Tibial artery (tissue), 4 donors: Measurements from ENCODE around the gene MMEL1.

Experiments
- DNase-seq, 2 donors: peaks; one replicate each; pipeline ENCODE4 v3.0.0-alpha.2; 2019
- H3K27ac ChIP-seq, 2 donors: fragments of 200-600 bp; sonication (generic) in 1 of 2; 1 replicate in 1 of 2; 2 replicates in 1 of 2; pipeline ENCODE4 v1.5.1; 2018 to 2019; ENCODE audit warnings: mild to moderate bottlenecking in 1 of 2
- H3K27me3 ChIP-seq, 2 donors: fragments of 200-600 bp; sonication (generic) in 1 of 2; one replicate each; pipeline versions ENCODE4 v1.5.1 to v1.6.0; 2016 to 2019
- H3K36me3 ChIP-seq, 3 donors: fragments of 200-600 bp; sonication (generic) in 2 of 3; one replicate each; pipeline ENCODE4 v1.5.1; 2016 to 2019; ENCODE audit warnings: mild to moderate bottlenecking in 2 of 3
- H3K4me1 ChIP-seq, 4 donors: fragments of 200-600 bp; sonication (generic) in 2 of 4; 1 replicate in 3 of 4; 2 replicates in 1 of 4; pipeline ENCODE4 v1.5.1; 2016 to 2019
- H3K4me3 ChIP-seq, 2 donors: fragments of 200-600 bp; sonication (generic) in 1 of 2; 1 replicate in 1 of 2; 2 replicates in 1 of 2; pipeline ENCODE4 v1.5.1; 2018 to 2019; ENCODE audit warnings: mild to moderate bottlenecking in 2 of 2
- H3K9me3 ChIP-seq, 3 donors: fragments of 200-600 bp; sonication (generic) in 1 of 3; one replicate each; pipeline ENCODE4 v1.5.1; 2016 to 2019
- intact Hi-C: fragments of 100-400 bp; cut with DNase I; formaldehyde crosslinking; loops from one replicate; pipeline ENCODE4 v1.15.0; 2023; ENCODE audit warnings: low total_unique reads
- TF ChIP-seq, protein P1 (sequence below), 2 experiments: fragments of 200-600 bp in 1 of 2; fragments of 450-650 bp in 1 of 2; IDR thresholded peaks; one replicate each; pipeline ENCODE4 v1.5.1; 2017 to 2019; ENCODE audit warnings: antibody characterized with exemption in 2 of 2, mild to moderate bottlenecking in 1 of 2, moderate library complexity in 1 of 2

MMEL1 gene

DNA sequence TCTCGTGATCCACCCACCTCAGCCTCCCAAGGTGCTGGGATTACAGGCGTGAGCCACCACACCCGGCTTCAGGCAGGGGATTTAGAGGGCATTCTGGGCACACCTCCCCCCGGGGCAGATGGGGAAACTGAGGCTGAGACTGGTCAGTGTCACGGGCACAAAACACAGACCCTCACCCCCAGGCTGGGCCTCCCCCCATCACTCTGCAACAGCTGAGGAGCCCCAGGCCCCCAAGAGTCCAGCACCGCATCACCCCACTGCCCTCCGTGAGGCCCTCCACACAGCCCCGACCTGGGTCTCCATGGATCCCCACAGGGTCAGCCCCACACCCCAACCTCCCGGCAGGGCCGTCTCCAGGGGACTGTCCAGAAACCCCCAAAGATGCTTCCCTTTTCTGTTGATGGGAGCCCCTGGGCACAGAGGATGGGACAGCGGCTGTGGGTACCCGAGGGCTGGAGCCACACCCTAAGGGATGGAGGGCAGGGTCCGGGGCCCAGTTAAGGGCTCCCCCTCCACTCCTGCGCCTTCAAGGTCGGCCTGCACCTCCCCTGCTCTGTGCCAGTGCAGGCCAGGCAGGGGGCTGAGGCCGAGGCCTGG, 65.6 kb downstream of the MMEL1 start:
- Histone ChIP-seq H3K27me3 (peaks cover 0 to 25% of the 10 kb centered on the region in 2 donors), H3K4me1 (no peaks in the 10 kb centered on the region), H3K4me3 (no peak overlapping the region), H3K9me3 (no peaks in the 10 kb centered on the region), H3K36me3 (peaks cover 0 to 16% (median 8%) of the 10 kb centered on the region in 3 donors), H3K27ac (no peak overlapping the region)
- intact Hi-C loops = no loop called here
- no peak for DNase-seq
- TF ChIP-seq, protein P1, sequence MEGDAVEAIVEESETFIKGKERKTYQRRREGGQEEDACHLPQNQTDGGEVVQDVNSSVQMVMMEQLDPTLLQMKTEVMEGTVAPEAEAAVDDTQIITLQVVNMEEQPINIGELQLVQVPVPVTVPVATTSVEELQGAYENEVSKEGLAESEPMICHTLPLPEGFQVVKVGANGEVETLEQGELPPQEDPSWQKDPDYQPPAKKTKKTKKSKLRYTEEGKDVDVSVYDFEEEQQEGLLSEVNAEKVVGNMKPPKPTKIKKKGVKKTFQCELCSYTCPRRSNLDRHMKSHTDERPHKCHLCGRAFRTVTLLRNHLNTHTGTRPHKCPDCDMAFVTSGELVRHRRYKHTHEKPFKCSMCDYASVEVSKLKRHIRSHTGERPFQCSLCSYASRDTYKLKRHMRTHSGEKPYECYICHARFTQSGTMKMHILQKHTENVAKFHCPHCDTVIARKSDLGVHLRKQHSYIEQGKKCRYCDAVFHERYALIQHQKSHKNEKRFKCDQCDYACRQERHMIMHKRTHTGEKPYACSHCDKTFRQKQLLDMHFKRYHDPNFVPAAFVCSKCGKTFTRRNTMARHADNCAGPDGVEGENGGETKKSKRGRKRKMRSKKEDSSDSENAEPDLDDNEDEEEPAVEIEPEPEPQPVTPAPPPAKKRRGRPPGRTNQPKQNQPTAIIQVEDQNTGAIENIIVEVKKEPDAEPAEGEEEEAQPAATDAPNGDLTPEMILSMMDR (IDR thresholded peaks at IDR 0.05) = no peak

GRCh38 chr1:2566101-2567045, 66.4 kb downstream of the MMEL1 start:
- H3K27ac ChIP-seq = no peak overlapping the region
- H3K27me3 ChIP-seq = peaks cover 0 to 25% of the 10 kb centered on the region in 2 donors
- peaks cover 0 to 24% (median 16%) of the 10 kb centered on the region in 3 donors for H3K36me3 ChIP-seq
- TF ChIP-seq, protein P1 (IDR thresholded peaks at IDR 0.05) = no peak
- no peaks in the 10 kb centered on the region for H3K4me1 ChIP-seq
- no peaks in the 10 kb centered on the region for H3K9me3 ChIP-seq
- H3K4me3 ChIP-seq = no peak overlapping the region
- intact Hi-C loops = no loop called here
- DNase-seq = no peak

GRCh38 chr1:2564815-2565374, 67.9 kb downstream of the MMEL1 start:
- peaks cover 0 to 39% (median 28%) of the 10 kb centered on the region in 3 donors for H3K36me3 ChIP-seq
- peaks cover 0 to 25% of the 10 kb centered on the region in 2 donors for H3K27me3 ChIP-seq
- no peaks in the 10 kb centered on the region for H3K4me1 ChIP-seq
- TF ChIP-seq, protein P1 (IDR thresholded peaks at IDR 0.05) = no peak
- intact Hi-C loops = no loop called here
- no peak overlapping the region for H3K4me3 ChIP-seq
- H3K27ac ChIP-seq = no peak overlapping the region
- no peaks in the 10 kb centered on the region for H3K9me3 ChIP-seq
- no peak for DNase-seq

DNA sequence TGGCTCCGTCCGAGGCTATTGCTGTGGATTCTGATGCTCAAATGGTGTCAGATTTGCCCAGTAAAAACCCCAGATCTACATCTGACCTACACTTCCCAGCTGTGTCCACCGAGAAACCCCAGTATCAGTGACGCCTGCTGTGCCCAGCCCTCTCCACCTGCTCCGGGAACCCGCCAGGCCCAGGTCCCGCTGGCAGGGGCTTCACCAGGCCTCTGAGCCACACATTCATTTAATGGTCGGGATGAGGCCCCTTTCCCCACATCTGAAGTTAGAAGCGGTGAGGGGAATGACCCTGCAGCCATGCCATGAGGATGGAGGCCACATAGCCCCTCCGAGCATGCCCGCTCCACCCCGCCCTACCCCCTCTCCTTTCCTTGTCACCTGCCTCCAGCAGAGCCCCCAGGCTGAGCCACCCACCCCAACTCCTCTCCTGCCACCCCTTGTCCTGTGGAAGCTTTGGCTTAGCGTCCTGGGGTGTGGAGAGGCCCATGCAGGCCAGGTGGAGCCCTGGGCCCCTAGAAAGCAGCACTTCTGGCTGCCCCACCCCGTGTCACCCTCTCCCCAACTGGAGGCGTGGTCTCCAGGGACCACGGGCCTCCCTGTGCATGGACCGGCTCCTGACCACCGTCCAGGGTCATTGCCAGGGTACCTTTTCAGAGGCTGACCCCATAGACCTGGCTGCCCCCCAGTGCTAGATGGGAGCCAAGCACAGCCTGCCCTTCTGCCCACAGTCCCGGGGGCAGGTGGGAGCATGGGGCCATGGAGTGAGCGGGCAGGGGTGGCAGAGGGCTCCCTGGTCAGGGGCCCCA, 68.6 kb downstream of the MMEL1 start:
- intact Hi-C loops = no loop called here
- Histone ChIP-seq H3K9me3 (no peaks in the 10 kb centered on the region), H3K27ac (no peak overlapping the region), H3K36me3 (peaks cover 0 to 45% (median 33%) of the 10 kb centered on the region in 3 donors), H3K27me3 (peaks cover 0 to 25% of the 10 kb centered on the region in 2 donors), H3K4me1 (no peaks in the 10 kb centered on the region), H3K4me3 (no peak overlapping the region)
- DNase-seq = no peak
- TF ChIP-seq, protein P1 (IDR thresholded peaks at IDR 0.05) = no peak

DNA sequence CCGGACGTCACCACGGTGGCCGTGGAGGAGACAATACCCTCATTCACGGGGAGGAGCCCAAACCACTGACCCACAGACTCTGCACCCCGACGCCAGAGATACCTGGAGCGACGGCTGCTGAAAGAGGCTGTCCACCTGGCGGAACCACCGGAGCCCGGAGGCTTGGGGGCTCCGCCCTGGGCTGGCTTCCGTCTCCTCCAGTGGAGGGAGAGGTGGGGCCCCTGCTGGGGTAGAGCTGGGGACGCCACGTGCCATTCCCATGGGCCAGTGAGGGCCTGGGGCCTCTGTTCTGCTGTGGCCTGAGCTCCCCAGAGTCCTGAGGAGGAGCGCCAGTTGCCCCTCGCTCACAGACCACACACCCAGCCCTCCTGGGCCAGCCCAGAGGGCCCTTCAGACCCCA, 69.6 kb downstream of the MMEL1 start:
- H3K4me1 ChIP-seq = peaks cover 0 to 2% (median 0%) of the 10 kb centered on the region in 4 donors
- H3K4me3 ChIP-seq = no peak overlapping the region
- DNase-seq = no peak
- peaks cover 0 to 55% (median 33%) of the 10 kb centered on the region in 3 donors for H3K36me3 ChIP-seq
- H3K27ac ChIP-seq = no peak overlapping the region
- intact Hi-C loops = no loop called here
- H3K9me3 ChIP-seq = no peaks in the 10 kb centered on the region
- TF ChIP-seq, protein P1 (IDR thresholded peaks at IDR 0.05) = no peak
- H3K27me3 ChIP-seq = peaks cover 0 to 25% of the 10 kb centered on the region in 2 donors
